HG03439 (cell line): ENCODE data around the gene PTPRD.
A peak's percentile ranks its signal among the peaks of the same experiment; 100 is the strongest.
"Not testable (repeated sequence)": the region's sequence is repeated elsewhere in the genome, so short reads cannot be mapped to it uniquely, and the experiment has no call there.

Source experiments
- ATAC-seq: cut with Tn5 transposase; IDR thresholded peaks from one replicate; pipeline ENCODE4 v1.9.1; 2021; ENCODE audit warnings: mild to moderate bottlenecking, moderate library complexity; ENCODE audit not compliant: unreplicated experiment

The PTPRD gene

GRCh38 chr9:10488937-10489336 lies 123.9 kb downstream of the PTPRD start:
- no peak for ATAC-seq

DNA sequence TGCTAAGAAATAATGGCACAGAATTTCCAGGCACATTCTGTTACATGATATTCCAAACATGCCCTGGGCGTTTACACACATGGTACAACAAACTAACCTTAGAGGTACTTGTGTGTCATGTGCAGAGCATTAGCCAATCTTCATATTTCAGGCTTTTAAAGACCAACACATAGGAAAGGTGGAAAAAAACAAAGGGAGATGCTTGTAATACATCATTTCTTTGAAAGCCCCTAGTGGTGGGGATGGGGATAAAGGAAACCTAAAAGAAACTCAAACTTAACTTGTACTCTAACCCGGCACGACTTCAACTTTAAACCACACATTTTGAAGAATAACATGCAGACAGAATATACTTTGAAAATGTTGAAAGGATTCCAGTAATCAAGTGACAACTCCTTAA lies 133.6 kb downstream of the PTPRD start:
- ATAC-seq: no peak

DNA sequence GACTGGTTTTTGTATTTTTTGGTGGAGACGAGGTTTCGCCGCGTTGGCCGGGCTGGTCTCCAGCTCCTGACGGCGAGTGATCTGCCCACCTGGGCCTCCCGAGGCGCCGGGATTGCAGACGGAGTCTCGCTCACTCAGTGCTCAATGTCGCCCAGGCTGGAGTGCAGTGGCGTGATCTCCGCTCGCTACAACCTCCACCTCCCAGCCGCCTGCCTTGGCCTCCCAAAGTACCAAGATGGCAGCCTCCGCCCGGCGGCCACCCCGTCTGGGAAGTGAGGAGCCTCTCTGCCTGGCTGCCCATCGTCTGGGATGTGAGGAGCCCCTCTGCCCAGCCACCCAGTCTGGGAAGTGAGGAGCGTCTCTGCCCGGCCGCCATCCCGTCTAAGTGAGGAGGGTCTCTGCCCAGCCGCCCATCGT lies 163.6 kb downstream of the PTPRD start:
- not testable (repeated sequence) for ATAC-seq

GRCh38 chr9:10447036-10447435 lies 165.8 kb downstream of the PTPRD start:
- no peak for ATAC-seq

DNA sequence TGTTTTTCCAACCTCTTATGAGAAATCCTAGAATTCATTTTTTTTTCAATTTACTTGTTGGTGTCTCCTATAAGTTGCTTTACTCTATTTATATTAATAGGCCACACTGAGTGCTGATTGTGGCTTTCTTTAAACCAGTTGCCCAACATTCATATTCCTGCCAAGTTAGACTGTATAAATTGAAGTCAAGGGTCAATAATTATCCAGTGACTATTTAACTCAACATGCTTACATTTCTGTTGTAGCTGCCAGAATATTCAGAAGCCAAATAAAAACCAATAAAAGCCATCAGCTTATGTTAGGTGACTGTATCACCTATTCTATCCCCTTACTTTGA lies 169.0 kb downstream of the PTPRD start:
- no peak for ATAC-seq

- ATAC-seq: no peak
Observed at GRCh38 chr9:10443181-10443867, 169.5 kb downstream of the PTPRD start.

- ATAC-seq: no peak
Observed at GRCh38 chr9:10438955-10439354, 173.8 kb downstream of the PTPRD start.

GRCh38 chr9:10436756-10437155 lies 176.0 kb downstream of the PTPRD start:
- no peak for ATAC-seq

DNA sequence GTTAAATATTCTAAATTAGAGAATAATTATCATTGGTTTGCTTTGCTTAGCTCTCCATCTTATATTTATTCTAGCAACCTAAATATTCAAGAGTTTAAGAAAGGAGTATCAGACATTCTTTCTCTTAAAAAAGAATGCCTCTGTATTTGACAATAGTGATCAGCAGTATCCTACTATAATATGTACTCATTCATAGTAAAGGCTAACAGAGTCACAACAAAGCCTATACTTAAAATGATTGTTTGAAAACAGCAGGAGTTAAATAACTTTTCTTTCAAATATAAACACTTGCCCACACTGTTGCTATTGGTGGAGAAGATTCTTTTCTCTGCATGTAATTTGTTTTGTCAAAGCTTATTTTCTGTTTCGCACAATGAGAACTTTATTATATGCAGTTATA lies 178.4 kb downstream of the PTPRD start:
- no peak for ATAC-seq

DNA sequence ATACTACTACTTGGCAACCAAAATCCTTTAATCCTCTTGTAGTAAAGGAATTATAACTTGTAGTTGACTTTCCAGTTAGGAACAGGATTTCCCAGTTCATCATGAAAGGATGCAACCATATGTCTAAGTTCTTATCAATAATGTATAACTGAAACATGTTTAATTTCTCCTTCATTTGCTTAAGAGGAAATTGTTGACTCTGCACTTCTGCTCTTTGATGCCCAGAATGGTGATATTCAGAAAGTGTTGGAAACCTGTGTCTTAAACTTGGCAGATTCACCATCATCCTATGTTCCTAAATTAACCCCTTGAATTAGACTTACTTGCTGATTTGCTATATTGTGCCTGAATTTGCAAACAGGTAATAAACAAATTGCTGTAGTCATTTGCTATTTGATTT lies 201.5 kb downstream of the PTPRD start:
- no peak for ATAC-seq

- no peak for ATAC-seq
Observed at GRCh38 chr9:10403283-10403682, 209.5 kb downstream of the PTPRD start.

DNA sequence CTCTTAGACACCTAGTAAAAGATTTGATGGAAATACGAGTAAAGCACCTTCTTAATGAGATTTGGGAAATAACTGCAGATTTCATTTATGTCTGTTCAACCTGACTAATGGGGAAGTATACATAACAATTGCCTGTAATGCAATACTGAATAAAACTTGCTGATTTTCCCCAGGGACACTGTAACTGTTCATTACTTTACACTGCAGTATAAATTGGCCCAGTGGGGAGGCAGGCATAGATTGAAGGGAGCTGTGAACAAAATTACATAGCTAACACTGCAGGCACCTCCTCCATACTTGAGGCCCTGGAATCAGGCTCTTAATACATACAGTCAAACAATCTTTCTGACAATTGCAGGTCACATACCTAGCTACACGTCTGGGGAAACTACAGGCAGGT lies 216.2 kb downstream of the PTPRD start:
- no peak for ATAC-seq

DNA sequence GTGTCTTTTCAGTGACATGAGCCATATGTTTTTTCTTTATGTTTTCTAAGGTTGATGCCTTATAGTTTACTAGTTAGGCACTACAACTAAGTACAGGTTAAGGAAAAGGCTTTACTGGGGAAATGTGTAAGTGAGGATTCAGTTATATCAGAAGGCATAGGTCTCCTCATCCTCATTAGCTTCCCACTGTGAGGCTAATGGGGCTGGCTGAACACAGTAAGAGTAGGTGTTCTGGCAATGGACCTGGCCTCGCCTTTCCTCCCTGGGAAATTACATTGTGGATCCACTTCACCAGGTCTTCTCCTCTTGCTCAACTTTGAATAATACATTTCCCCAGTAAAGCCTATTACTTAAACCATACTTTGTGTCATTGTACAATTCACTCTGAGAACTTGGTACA lies 225.5 kb downstream of the PTPRD start:
- no peak for ATAC-seq

GRCh38 chr9:10371824-10372223 lies 241.0 kb downstream of the PTPRD start:
- ATAC-seq: no peak

DNA sequence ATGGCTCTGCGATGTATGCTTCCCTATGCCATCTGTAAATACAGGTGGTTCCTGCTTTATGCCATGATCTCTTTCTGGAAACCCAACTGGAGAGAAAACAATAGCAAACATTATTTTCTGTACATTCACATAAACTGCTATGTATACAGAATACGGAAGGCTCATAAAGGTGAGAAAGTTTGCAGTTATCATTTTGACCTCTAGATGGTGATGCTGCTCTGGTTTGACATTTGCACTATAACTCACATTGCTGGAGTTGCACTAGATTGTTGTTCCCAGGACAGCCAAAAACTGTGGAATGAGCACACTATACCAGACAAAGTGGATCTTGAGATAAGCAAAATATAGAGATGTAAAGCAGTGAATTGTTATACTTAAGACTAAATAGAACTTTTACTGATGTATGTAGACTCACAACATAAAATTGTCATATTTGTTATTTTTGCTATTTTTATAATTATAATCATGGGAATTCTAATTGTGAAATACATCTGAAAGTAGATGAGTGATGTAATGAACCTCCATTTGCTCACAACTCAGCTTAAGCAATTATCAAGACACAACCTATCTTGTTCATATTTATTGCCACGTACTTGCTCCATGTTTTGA lies 246.5 kb downstream of the PTPRD start:
- ATAC-seq: peak; percentile 91

DNA sequence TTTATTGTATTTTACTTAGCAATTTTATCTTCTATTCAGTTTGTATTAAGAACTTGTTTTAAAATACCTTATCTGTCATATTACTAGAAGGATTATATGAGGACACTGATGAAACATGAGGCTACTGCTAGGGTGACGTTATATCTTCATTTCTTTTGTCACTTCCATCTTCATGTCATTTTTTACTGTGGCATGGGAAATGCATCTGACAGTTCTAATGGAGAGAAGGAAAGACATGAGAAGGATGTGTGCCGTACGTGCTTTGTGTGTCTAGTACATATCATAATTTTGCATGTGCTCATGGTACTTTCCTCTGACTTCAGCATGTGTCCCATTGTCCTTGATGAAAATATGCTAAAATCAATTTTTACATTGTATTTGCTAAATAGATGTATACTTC lies 258.2 kb downstream of the PTPRD start:
- no peak for ATAC-seq

DNA sequence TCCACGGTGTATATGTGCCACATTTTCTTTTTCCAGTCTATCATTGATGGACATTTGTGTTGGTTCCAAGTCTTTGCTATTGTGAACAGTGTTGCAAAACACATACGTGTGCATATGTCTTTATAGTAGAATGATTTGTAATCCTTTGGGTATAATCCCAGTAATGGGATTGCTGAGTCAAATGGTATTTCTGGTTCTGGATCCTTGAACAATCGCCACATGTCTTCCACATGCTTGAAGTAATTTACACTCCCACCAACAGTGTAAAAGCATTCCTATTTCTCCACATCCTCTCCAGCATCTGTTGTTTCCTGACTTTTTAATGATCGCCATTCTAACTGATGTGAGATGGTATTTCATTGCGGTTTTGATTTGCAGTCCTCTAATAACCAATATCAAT lies 267.2 kb downstream of the PTPRD start:
- not testable (repeated sequence) for ATAC-seq

- ATAC-seq: no peak
Observed at GRCh38 chr9:10341057-10341456, 271.7 kb downstream of the PTPRD start.

DNA sequence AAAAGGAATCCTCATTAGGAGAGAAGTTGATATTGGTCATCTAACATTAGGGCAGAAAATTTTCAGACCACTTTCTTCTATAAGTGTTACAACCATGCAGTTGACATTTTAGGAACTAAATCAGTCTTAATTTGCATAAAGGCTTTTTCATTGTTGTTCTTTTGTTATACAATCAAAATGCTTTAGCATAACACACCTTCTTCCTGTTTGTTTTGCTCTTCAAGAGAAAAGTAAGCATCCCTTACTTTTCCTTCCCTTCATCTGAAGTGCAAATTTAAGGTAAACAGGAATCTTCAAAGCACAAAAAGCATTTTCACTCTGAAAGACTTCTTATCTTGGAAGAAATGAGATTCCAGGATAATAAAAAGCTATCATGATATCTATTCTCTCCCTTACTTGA lies 273.6 kb downstream of the PTPRD start:
- ATAC-seq: no peak

- no peak for ATAC-seq
Observed at GRCh38 chr9:10331157-10331556, 281.6 kb downstream of the PTPRD start.

GRCh38 chr9:10282084-10282483 lies 330.7 kb downstream of the PTPRD start:
- no peak for ATAC-seq

GRCh38 chr9:10274988-10275387 lies 337.8 kb downstream of the PTPRD start:
- no peak for ATAC-seq

GRCh38 chr9:10274175-10274574 lies 338.6 kb downstream of the PTPRD start:
- ATAC-seq: no peak
